ENCODE data around the gene ANKRD16. TPM values are rescaled to one million over a fixed set of nuclear protein-coding genes. Genes with fewer than 3 reads are reported as not detected.

The ANKRD16 gene
- total and polyA plus RNA-seq, 2 of the 8 experiments (the other 6 are each of a cell fraction or from before 2014, with no cell fraction given): 8.2 to 12.7 TPM

DNA sequence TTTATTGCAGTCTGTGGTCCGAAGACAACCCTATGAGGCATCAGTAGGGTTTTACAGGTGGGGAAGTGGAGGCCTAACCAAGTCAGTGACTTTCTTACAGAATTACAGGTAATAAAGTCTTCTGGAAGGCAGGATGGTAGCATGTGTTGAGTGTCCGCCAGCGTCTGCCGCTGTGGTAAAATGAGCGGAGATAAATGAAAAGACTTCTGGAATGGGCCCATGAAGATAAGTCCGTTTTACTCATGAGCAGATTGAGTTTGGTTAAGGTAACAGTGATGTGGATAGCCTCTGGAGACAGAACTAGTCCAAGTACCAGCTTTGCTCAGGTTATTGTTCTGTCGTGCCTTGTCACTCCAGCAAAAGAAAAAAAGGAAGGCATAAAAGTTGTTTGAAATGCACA lies 1.3 kb upstream of the ANKRD16 start:
- whole genome bisulfite sequencing, 2 experiments (ENCODE audit: extremely low coverage in 1 of 2, insufficient coverage in 1 of 2, insufficient read length in 1 of 2, insufficient replicate concordance in 2 of 2, low coverage in 1 of 2, low lambda C conversion rate in 2 of 2, missing lambda C conversion rate in 1 of 2): 86% methylated on average over 7 of the region's 7 CpGs; no CpG with 5 or more reads in 1 of the 2 experiments
- no peak for DNase-seq (ENCODE audit: low read depth in 1 of 2, low spot score in 2 of 2)
- H4K8ac ChIP-seq (ENCODE audit: extremely low read depth, insufficient read depth, low read length): no peak overlapping the region
- peak overlapping the region; percentile 69 to 98 (median 80) for H3K4me3 ChIP-seq (ENCODE audit: extremely low read depth in 1 of 4, insufficient read depth in 2 of 4, low read depth in 3 of 4, low read length in 4 of 4)
- no peak overlapping the region for H2BK120ac ChIP-seq (replicated peaks; ENCODE audit: low read depth, low read length)
- peaks cover 8 to 59% of the 10 kb centered on the region in 2 experiments for H3K79me2 ChIP-seq (ENCODE audit: control insufficient read depth in 1 of 2, insufficient read depth in 2 of 2, low read length in 2 of 2)
- H2BK5ac ChIP-seq (ENCODE audit: low read depth, low read length): no peak overlapping the region
- peaks cover 21% of the 10 kb centered on the region for H3K79me1 ChIP-seq (ENCODE audit: low read depth, low read length)
- TF ChIP-seq, protein P1, sequence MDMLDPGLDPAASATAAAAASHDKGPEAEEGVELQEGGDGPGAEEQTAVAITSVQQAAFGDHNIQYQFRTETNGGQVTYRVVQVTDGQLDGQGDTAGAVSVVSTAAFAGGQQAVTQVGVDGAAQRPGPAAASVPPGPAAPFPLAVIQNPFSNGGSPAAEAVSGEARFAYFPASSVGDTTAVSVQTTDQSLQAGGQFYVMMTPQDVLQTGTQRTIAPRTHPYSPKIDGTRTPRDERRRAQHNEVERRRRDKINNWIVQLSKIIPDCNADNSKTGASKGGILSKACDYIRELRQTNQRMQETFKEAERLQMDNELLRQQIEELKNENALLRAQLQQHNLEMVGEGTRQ (IDR thresholded peaks at IDR 0.05; ENCODE audit: low read length): no peak
- TF ChIP-seq, protein P2, sequence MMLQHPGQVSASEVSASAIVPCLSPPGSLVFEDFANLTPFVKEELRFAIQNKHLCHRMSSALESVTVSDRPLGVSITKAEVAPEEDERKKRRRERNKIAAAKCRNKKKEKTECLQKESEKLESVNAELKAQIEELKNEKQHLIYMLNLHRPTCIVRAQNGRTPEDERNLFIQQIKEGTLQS (IDR thresholded peaks at IDR 0.05; ENCODE audit: insufficient read depth, low read depth, low read length): no peak
- TF ChIP-seq TAF7 (optimal IDR thresholded peaks at IDR 0.05; ENCODE audit: borderline replicate concordance, low read depth, low read length) (no peak), POLR2AphosphoS5 (IDR thresholded peaks at IDR 0.05; ENCODE audit: low read depth, low read length) (no peak), EP300 (IDR thresholded peaks at IDR 0.05; ENCODE audit: borderline replicate concordance in 1 of 2, low read depth in 2 of 2, low read length in 2 of 2) (no peak), SP1 (IDR thresholded peaks at IDR 0.05; ENCODE audit: low read depth, low read length) (no peak), RAD21 (IDR thresholded peaks at IDR 0.05 in 1 of 2, conservative IDR thresholded peaks at IDR 0.05 in 1 of 2; ENCODE audit: low read depth in 2 of 2, low read length in 2 of 2) (no peak), SRF (IDR thresholded peaks at IDR 0.05; ENCODE audit: low read depth, low read length) (no peak), SIN3A (conservative IDR thresholded peaks at IDR 0.05 in 1 of 2, IDR thresholded peaks at IDR 0.05 in 1 of 2; ENCODE audit: low read depth in 1 of 2, low read length in 2 of 2) (no peak)
- ChIA-PET POLR2A (ENCODE audit: partially characterized antibody) (interaction anchor here (1.0 to 4.4 kb wide), 4 partner anchors 12 to 80 kb away, joined by 4 to 21 read pairs (median 18); partner anchors contain the start of gene GDI2), CTCF (ENCODE audit: partially characterized antibody) (interaction anchor here (1.2 to 4.2 kb wide), 3 partner anchors 18 to 69 kb away, joined by 3 to 25 read pairs (median 6); no protein-coding TSS in a partner anchor)
- H3K18ac ChIP-seq (ENCODE audit: extremely low read depth, low read length): no peak overlapping the region
- no peaks in the 10 kb centered on the region for H3K9me3 ChIP-seq (ENCODE audit: insufficient read depth in 2 of 2, low read depth in 1 of 2, low read length in 1 of 2)
- H2BK12ac ChIP-seq (ENCODE audit: low read depth, low read length): no peak overlapping the region
- H4K20me1 ChIP-seq (replicated peaks in 1 of 2; ENCODE audit: control insufficient read depth in 1 of 2, insufficient read depth in 2 of 2, low read length in 2 of 2): peaks cover 21 to 24% of the 10 kb centered on the region in 2 experiments
- H3K4ac ChIP-seq (replicated peaks; ENCODE audit: insufficient read length, low read depth, low read length): no peak overlapping the region
- peak overlapping the region in 3 of 4 experiments; percentile 40 to 91 (median 58); a peak in 5 of 7 replicates for H3K9ac ChIP-seq (replicated peaks in 1 of 4; ENCODE audit: extremely low read depth in 1 of 4, low read depth in 3 of 4, low read length in 3 of 4)
- no peak overlapping the region for H2BK15ac ChIP-seq (ENCODE audit: low read length)
- H3K36me3 ChIP-seq (ENCODE audit: control insufficient read depth in 2 of 4, insufficient read depth in 4 of 4, low read length in 3 of 4): peaks cover 0 to 42% (median 12%) of the 10 kb centered on the region in 4 experiments; a peak in 5 of 8 replicates
- H3K23ac ChIP-seq (ENCODE audit: insufficient read length): no peak overlapping the region
- H2BK20ac ChIP-seq (ENCODE audit: low read length): no peak overlapping the region
- H3K4me2 ChIP-seq (ENCODE audit: insufficient read depth in 1 of 2, low read depth in 2 of 2, low read length in 2 of 2): peak overlapping the region; percentile 76 to 90
- H3K56ac ChIP-seq (replicated peaks; ENCODE audit: insufficient read length, low read depth, low read length): no peak overlapping the region
- H3K4me1 ChIP-seq (replicated peaks in 1 of 4; ENCODE audit: control insufficient read depth in 3 of 4, insufficient read depth in 4 of 4, low read length in 3 of 4): peaks cover 5 to 14% (median 5%) of the 10 kb centered on the region in 4 experiments; a peak in 6 of 7 replicates
- no peak overlapping the region for H3K14ac ChIP-seq (ENCODE audit: insufficient read length)
- H3K27me3 ChIP-seq (replicated peaks in 1 of 4; ENCODE audit: control insufficient read depth in 3 of 4, extremely low read depth in 1 of 4, insufficient read depth in 3 of 4, low read length in 3 of 4): no peaks in the 10 kb centered on the region; a peak in 1 of 7 replicates
- H2AK5ac ChIP-seq (ENCODE audit: low read depth, low read length): no peak overlapping the region
- no peak overlapping the region for H4K5ac ChIP-seq (ENCODE audit: insufficient read length, low read depth, low read length)
- H2AFZ ChIP-seq (ENCODE audit: low read length): no peak overlapping the region
- peaks cover 13% of the 10 kb centered on the region for H3K23me2 ChIP-seq (ENCODE audit: low read depth, low read length)
- FAIRE-seq: no peak
- H4K91ac ChIP-seq (replicated peaks; ENCODE audit: insufficient read length, low read length): no peak overlapping the region
- H3K27ac ChIP-seq (ENCODE audit: low read depth, low read length): no peak overlapping the region
